Motor neuron (in vitro differentiated cells): ENCODE results near the gene PTBP3. TPM values are rescaled to one million over a fixed set of nuclear protein-coding genes. Genes with fewer than 3 reads are reported as not detected.
A peak's percentile ranks its signal among the peaks of the same experiment; 100 is the strongest.

ENCODE experiments used
- ATAC-seq, 8 experiments: fragments of 200-7000 bp; cut with Tn5 transposase; replicated peaks in 6 of 8; 2 replicates each; pipeline ENCODE4 v1.8.0; 2021; ENCODE audit warnings: mild to moderate bottlenecking in 8 of 8, moderate library complexity in 8 of 8
- H3K27ac ChIP-seq, 2 donors: fragments of 250-450 bp; sonication (Bioruptor Pico); 2 replicates each; pipeline ENCODE4 v1.9.0; 2021; ENCODE audit warnings: antibody characterized with exemption in 2 of 2, mild to moderate bottlenecking in 2 of 2, moderate library complexity in 1 of 2
- H3K4me1 ChIP-seq, 2 donors: fragments of 250-450 bp; sonication (Bioruptor Pico); replicated peaks in 1 of 2; 2 replicates each; pipeline ENCODE4 v1.6.1; 2021; ENCODE audit warnings: antibody characterized with exemption in 2 of 2, mild to moderate bottlenecking in 2 of 2, moderate library complexity in 1 of 2
- H3K4me3 ChIP-seq, 5 donors: fragments of 250-450 bp; sonication (Bioruptor Pico); 2 replicates each; pipeline ENCODE4 v1.9.0; 2021; ENCODE audit warnings: antibody characterized with exemption in 5 of 5, mild to moderate bottlenecking in 5 of 5, moderate library complexity in 4 of 5
- WGBS, 10 experiments: fragments of 450-650 bp; shearing (Covaris generic); methylation state at CpG; one replicate each; pipeline ENCODE4 v1.0.0; 2022; 5-methylcytosine and 5-hydroxymethylcytosine counted together
- in situ Hi-C, 9 experiments: fragments of 400-800 bp; cut with MboI; loops; one replicate each; pipeline ENCODE4 v1.15.0; 2021; ENCODE audit warnings: low sequenced_read_pairs in 9 of 9, low pct_unique_long_range_greater_than_20kb in 2 of 9; ENCODE audit not compliant: unreplicated experiment in 9 of 9
- total RNA-seq, 8 experiments: library from RNA; unstranded; fragments of 300-600 nt; gene quantifications; 2 replicates each; pipeline versions ENCODE4 v1.2.3 to v1.2.4, GENCODE V29; 2022

Gene PTBP3
- total RNA-seq, 8 experiments from 2014 or later, result 17.9 to 57.0 (median 26.1) TPM

DNA sequence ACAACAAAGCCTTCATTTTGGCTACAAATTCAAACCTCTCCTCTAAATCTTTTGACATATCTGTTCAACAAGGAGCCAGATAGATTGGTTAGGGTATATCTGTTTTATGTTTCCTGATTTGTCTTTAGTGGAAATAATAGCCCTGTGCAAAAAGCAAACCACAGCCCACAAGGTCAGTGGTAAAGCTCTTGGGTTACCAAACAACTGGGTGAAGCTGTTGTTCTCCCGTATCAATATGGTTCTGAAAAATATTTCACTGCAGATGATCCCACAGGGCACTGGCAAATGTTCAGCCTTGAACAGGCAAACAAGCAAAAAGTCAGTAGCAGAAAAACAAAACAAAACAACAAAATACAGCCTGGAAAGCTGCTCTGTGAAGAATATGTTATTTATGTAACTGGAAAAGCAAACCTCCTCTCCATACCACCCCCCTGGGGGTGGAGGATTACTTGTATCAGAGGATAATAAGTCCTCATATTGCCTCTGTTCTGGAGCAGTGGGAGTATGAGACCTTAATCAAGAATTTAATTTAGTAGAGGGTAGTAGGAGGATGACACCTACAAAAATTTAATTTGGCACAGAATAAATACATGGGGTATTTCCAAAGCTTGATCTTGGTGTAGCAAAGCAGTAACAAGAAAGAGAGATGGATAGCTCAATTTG, 20.8 kb upstream of the PTBP3 start:
- Histone ChIP-seq H3K4me3 (no peak overlapping the region), H3K27ac (no peak overlapping the region), H3K4me1 (no peaks in the 10 kb centered on the region)
- in situ Hi-C loops, result loop anchor here (10.0 to 25.0 kb wide), 4 partner anchors 239 to 592 kb away; no protein-coding TSS in a partner anchor
- 0 to 100% (median 80%) methylated on average over 1 of the region's 1 CpG; no CpG with 5 or more reads in 5 of the 10 experiments for WGBS, 10 experiments
- no peak for ATAC-seq

DNA sequence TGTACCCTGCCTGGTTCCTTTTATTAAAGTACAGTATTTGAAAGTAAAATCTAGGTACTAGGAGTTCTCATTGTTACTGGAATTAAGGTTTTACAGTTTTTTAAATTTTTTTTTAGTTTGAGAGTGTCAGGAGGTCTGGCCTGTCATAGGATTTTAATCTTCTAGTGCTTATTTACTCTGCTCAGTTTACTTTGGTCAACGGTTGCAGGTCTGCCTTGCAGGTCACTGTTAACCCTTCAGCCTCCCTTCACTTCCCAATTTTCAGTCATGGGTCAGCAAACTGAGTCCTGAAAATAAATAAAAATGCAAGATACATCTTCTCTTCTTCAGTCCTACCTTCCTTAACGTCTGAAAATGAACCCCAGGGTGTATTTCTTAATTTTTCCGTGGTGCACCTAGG, 18.8 kb upstream of the PTBP3 start:
- no peak for ATAC-seq
- Histone ChIP-seq H3K4me1 (no peaks in the 10 kb centered on the region), H3K27ac (no peak overlapping the region), H3K4me3 (no peak overlapping the region)
- 36 to 80% (median 66%) methylated on average over 2 to 3 of the region's 3 CpGs for WGBS, 10 experiments
- in situ Hi-C loops, result loop anchor here (10.0 to 25.0 kb wide), 4 partner anchors 237 to 590 kb away; no protein-coding TSS in a partner anchor

- Histone ChIP-seq H3K4me1 (no peaks in the 10 kb centered on the region), H3K27ac (no peak overlapping the region), H3K4me3 (no peak overlapping the region)
- in situ Hi-C loops, result loop anchor here (10.0 to 25.0 kb wide), 4 partner anchors 236 to 589 kb away; no protein-coding TSS in a partner anchor
- no peak for ATAC-seq
- 25 to 100% (median 93%) methylated on average over 1 to 3 of the region's 3 CpGs; no CpG with 5 or more reads in 1 of the 10 experiments for whole genome bisulfite sequencing, 10 experiments
Observed at GRCh38 chr9:112351184-112351583, 17.8 kb upstream of the PTBP3 start.

- in situ Hi-C loops, result no loop called here
- no peak overlapping the region for H3K4me3 ChIP-seq
- no peak overlapping the region for H3K27ac ChIP-seq
- peak in 1 of 8 experiments; percentile 27 for ATAC-seq
- H3K4me1 ChIP-seq, result no peaks in the 10 kb centered on the region
- 0 to 100% (median 77%) methylated on average over 1 to 4 of the region's 4 CpGs; no CpG with 5 or more reads in 2 of the 10 experiments for WGBS, 10 experiments
Observed at GRCh38 chr9:112349008-112349333, 15.6 kb upstream of the PTBP3 start.

DNA sequence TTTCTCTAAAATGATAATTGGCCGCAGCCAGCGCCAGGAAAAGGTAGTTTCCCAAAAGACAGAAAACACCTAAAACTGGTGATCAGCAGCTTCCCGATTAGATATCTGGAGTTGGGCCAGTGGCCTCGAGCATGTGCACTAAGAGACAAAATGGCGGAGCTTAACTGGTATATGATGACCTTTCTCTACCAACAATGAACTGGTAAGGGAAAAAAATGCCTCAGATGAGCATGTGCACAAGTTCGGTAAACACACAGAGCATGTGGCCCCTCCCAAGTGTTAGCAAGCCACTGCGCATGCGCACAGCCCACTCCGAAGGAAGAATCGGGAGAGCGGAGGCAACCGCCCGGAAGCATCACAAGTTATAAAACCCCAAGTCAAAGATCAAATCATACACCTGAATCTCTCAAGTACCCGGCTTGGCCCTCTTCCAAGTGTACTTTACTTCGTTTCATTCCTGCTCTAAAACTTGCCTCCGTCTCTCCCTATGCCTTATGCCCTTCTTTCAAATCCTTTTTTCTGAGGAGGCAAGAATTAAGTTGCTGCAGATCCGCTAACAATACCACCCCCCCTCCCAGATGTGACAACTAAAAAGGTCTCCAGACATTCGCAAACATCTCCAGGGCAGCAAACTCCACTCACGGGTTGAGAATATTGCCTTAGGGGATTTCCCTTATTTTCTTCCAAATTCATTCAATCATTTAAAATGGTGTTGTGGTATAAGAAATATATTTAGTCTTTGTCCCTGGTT, 15.0 kb upstream of the PTBP3 start:
- in situ Hi-C loops, result no loop called here
- ATAC-seq, result peak in 3 of 8 experiments; percentile 72 to 94 (median 92)
- H3K4me3 ChIP-seq, result no peak overlapping the region
- no peaks in the 10 kb centered on the region for H3K4me1 ChIP-seq
- H3K27ac ChIP-seq, result no peak overlapping the region
- WGBS, 10 experiments, result 0 to 84% (median 79%) methylated on average over 1 to 17 of the region's 19 CpGs; no CpG with 5 or more reads in 1 of the 10 experiments

DNA sequence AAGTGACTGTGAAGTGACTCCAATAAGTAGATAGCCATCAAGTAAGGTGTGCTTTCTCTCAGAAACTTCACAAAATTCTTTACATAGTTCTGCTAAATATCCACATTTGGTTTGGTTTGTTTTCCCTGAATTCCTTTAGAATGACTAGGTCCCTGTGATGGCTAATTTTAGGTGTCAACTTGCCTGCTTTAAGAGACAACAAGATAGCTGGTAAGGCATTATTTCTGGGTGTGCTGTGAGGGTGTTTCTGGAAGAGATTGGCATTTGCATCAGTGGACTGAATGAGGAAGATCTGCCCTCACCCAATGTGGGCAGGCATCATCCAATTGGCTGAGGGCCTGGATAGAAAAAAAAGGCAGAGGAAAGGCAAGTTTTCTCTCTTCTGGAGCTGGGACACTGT, 8.3 kb upstream of the PTBP3 start:
- Histone ChIP-seq H3K4me1 (no peaks in the 10 kb centered on the region), H3K4me3 (no peak overlapping the region), H3K27ac (no peak overlapping the region)
- in situ Hi-C loops, result no loop called here
- peak in 1 of 8 experiments; percentile 28 for ATAC-seq

DNA sequence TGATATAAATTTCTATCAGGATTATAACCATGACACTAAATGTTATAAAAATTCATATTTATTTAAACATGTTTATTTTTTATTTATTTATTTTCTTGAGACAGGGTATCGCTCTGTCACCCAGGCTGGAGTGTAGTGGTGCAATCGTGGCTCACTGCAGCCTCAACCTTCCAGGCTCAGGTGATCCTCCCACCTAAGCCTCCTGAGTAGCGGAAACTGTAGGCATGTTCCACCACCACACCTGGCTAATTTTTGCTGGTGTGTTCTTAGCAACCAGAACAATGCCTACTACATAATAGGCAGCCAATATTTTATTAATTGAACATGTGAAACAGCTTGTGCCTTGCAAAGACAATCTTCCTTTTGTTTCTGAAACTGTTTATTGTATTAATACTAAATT, 6.5 kb upstream of the PTBP3 start:
- WGBS, 10 experiments, result 83 to 100% (median 100%) methylated on average over 1 to 3 of the region's 3 CpGs; no CpG with 5 or more reads in 1 of the 10 experiments
- in situ Hi-C loops, result no loop called here
- Histone ChIP-seq H3K27ac (no peak overlapping the region), H3K4me1 (no peaks in the 10 kb centered on the region), H3K4me3 (no peak overlapping the region)
- ATAC-seq, result no peak

GRCh38 chr9:112338561-112338960, 5.1 kb upstream of the PTBP3 start:
- no peak overlapping the region for H3K27ac ChIP-seq
- peak in 2 of 8 experiments; percentile 40 to 65 for ATAC-seq
- 7 to 83% (median 71%) methylated on average over 1 to 3 of the region's 3 CpGs; no CpG with 5 or more reads in 1 of the 10 experiments for WGBS, 10 experiments
- in situ Hi-C loops, result no loop called here
- no peaks in the 10 kb centered on the region for H3K4me1 ChIP-seq
- H3K4me3 ChIP-seq, result no peak overlapping the region

- in situ Hi-C loops, result no loop called here
- no peak for ATAC-seq
- WGBS, 10 experiments, result 33 to 91% (median 64%) methylated on average over 1 of the region's 1 CpG; no CpG with 5 or more reads in 2 of the 10 experiments
Observed at GRCh38 chr9:112337547-112337946, 4.1 kb upstream of the PTBP3 start.

GRCh38 chr9:112334432-112334841, 1.0 kb upstream of the PTBP3 start:
- in situ Hi-C loops, result no loop called here
- WGBS, 10 experiments, result 0 to 73% (median 25%) methylated on average over 1 to 8 of the region's 8 CpGs
- Histone ChIP-seq H3K4me1 (peaks cover 0 to 14% of the 10 kb centered on the region in 2 donors), H3K27ac (no peak overlapping the region), H3K4me3 (peak overlapping the region; percentile 79 to 96 (median 87))
- ATAC-seq, result no peak

More at GRCh38 chr9:112337547-112337946, 4.1 kb upstream of the PTBP3 start:
- Histone ChIP-seq H3K4me3 (no peak overlapping the region), H3K4me1 (no peaks in the 10 kb centered on the region), H3K27ac (no peak overlapping the region)

DNA sequence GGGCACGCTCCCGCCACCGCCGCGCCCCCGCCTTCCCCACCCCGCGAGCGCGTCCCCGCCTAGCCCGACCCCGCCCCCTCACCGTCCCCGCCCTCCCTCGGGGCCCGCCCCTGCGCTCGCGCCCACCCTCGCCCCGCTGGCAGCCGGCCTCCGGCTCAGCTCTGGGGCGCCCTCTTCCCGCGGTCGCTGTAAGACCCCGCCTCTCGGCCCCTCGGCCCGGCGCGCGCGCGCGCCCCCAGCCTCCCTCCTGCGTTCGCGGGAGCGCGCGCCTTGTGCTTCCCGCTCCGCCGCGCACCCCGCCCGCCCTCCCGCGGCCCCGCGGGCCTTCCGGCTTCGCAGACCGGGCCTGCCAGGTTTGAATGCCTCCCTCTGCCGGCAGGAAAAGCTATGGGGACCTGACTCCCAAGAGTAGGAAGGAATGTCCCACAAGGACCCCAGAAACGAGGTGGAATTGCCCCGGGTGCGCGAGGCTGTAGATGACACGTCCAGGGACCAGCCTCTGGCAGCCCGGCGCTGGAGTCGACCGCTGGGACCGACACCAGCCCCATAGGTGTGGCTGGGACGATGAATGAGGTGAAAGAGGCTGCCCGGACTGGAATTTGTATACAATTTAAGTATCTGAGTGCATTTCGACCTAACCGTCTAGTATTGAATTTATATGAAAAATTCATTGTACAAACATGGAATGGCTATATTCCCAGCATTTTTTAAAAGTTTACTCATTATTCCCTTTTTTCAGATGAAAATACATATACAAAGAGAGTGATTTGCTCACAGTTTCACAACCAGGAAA, 416 bp upstream of the PTBP3 start:
- peak; percentile 69 to 92 (median 90) for ATAC-seq
- peak overlapping the region; percentile 79 to 96 (median 87) for H3K4me3 ChIP-seq
- H3K27ac ChIP-seq, result peak overlapping the region; percentile 88 to 89
- H3K4me1 ChIP-seq, result peaks cover 0 to 14% of the 10 kb centered on the region in 2 donors
- in situ Hi-C loops, result no loop called here
- WGBS, 10 experiments, result 0 to 39% (median 0%) methylated on average over 1 to 15 of the region's 72 CpGs; no CpG with 5 or more reads in 4 of the 10 experiments

- WGBS, 10 experiments, result 0 to 18% (median 0%) methylated on average over 2 to 10 of the region's 19 CpGs; no CpG with 5 or more reads in 1 of the 10 experiments
- ATAC-seq, result no peak
- Histone ChIP-seq H3K27ac (peak overlapping the region; percentile 88 to 89), H3K4me3 (peak overlapping the region; percentile 79 to 96 (median 87)), H3K4me1 (peaks cover 0 to 14% of the 10 kb centered on the region in 2 donors)
- in situ Hi-C loops, result no loop called here
Observed at GRCh38 chr9:112332674-112332976, 794 bp downstream of the PTBP3 start.

GRCh38 chr9:112332214-112332613, 1.2 kb downstream of the PTBP3 start:
- in situ Hi-C loops, result no loop called here
- Histone ChIP-seq H3K4me3 (peak overlapping the region; percentile 79 to 96 (median 87)), H3K27ac (no peak overlapping the region), H3K4me1 (peaks cover 0 to 14% of the 10 kb centered on the region in 2 donors)
- ATAC-seq, result no peak
- WGBS, 10 experiments, result 0 to 16% (median 0%) methylated on average over 1 to 4 of the region's 4 CpGs; no CpG with 5 or more reads in 1 of the 10 experiments
